Naive thymus-derived CD4-positive, alpha-beta T cell (primary cell): ENCODE measurements around the gene LEKR1. TPM values are rescaled to one million over a fixed set of nuclear protein-coding genes. Genes with fewer than 3 reads are reported as not detected.
"Not testable (repeated sequence)": the region's sequence is repeated elsewhere in the genome, so short reads cannot be mapped to it uniquely, and the experiment has no call there.

Experiments used
- ATAC-seq: fragments of 150-1000 bp; cut with Tn5 transposase; 2 replicates; pipeline ENCODE4 v1.10.0; 2021; ENCODE audit warnings: mild to moderate bottlenecking, moderate library complexity
- CTCF ChIA-PET: fragments of 350-600 bp; sonication (Branson Sonifier 250); formaldehyde crosslinking; loops from one replicate; lab custom pipeline; 2021; ENCODE audit warnings: antibody characterized with exemption; lab: Charles Lee
- POLR2A ChIA-PET: fragments of 350-600 bp; sonication (Branson Sonifier 250); formaldehyde crosslinking; loops from one replicate; lab custom pipeline; 2021; ENCODE audit warnings: antibody characterized with exemption, inconsistent platforms; lab: Charles Lee
- DNase-seq, 9 donors: peaks; one replicate each; pipeline versions ENCODE4 v3.0.0 to v3.0.0-alpha.2; 2020 to 2022; ENCODE audit warnings: mixed read lengths in 1 of 9
- H3K27ac ChIP-seq: one replicate; pipeline ENCODE4 v1.7.0; 2013; ENCODE audit warnings: mild to moderate bottlenecking, low read depth, low read length, moderate library complexity
- H3K27me3 ChIP-seq, 2 donors: one replicate each; pipeline ENCODE4 v1.7.0; 2013; ENCODE audit warnings: low read length in 2 of 2, mild to moderate bottlenecking in 2 of 2, moderate library complexity in 2 of 2; ENCODE audit not compliant: control insufficient read depth in 2 of 2, insufficient read depth in 2 of 2
- H3K36me3 ChIP-seq, 3 experiments: 1 replicate in 2 of 3; 2 replicates in 1 of 3; pipeline ENCODE4 v1.7.0; 2013; ENCODE audit warnings: low read length in 3 of 3, mild to moderate bottlenecking in 3 of 3, moderate library complexity in 1 of 3; ENCODE audit not compliant: insufficient read depth in 3 of 3, control insufficient read depth in 2 of 3
- H3K4me1 ChIP-seq, 2 donors: one replicate each; pipeline ENCODE4 v1.7.0; 2013; ENCODE audit warnings: low read length in 2 of 2, mild to moderate bottlenecking in 2 of 2, moderate library complexity in 1 of 2; ENCODE audit not compliant: control insufficient read depth in 2 of 2, insufficient read depth in 2 of 2
- H3K4me3 ChIP-seq: 2 replicates; pipeline ENCODE4 v1.7.0; 2013; ENCODE audit warnings: mild to moderate bottlenecking, low read length
- H3K9me3 ChIP-seq, 3 experiments: 1 replicate in 2 of 3; 2 replicates in 1 of 3; pipeline ENCODE4 v1.7.0; 2013; ENCODE audit warnings: low read length in 3 of 3; ENCODE audit not compliant: control insufficient read depth in 2 of 3
- H3K27ac Mint-ChIP-seq, 9 donors: one replicate each; pipeline ENCODE4 v1.8.0; 2020 to 2022; ENCODE audit warnings: mixed read lengths in 9 of 9, mild to moderate bottlenecking in 8 of 9, moderate library complexity in 5 of 9, inconsistent platforms in 2 of 9
- H3K27me3 Mint-ChIP-seq, 5 donors: one replicate each; pipeline ENCODE4 v1.8.0; 2021 to 2022; ENCODE audit warnings: mixed read lengths in 5 of 5, mild to moderate bottlenecking in 1 of 5
- H3K36me3 Mint-ChIP-seq, 5 donors: one replicate each; pipeline ENCODE4 v1.8.0; 2020 to 2022; ENCODE audit warnings: mixed read lengths in 5 of 5, mild to moderate bottlenecking in 3 of 5, inconsistent platforms in 1 of 5
- H3K4me1 Mint-ChIP-seq, 7 donors: one replicate each; pipeline ENCODE4 v1.8.0; 2020 to 2022; ENCODE audit warnings: mixed read lengths in 7 of 7, mild to moderate bottlenecking in 3 of 7, inconsistent platforms in 1 of 7
- H3K4me3 Mint-ChIP-seq, 10 donors: one replicate each; pipeline ENCODE4 v1.8.0; 2020 to 2022; ENCODE audit warnings: mild to moderate bottlenecking in 10 of 10, mixed read lengths in 10 of 10, moderate library complexity in 6 of 10, inconsistent platforms in 2 of 10
- H3K9me3 Mint-ChIP-seq, 11 donors: one replicate each; pipeline ENCODE4 v1.8.0; 2020 to 2022; ENCODE audit warnings: mixed read lengths in 11 of 11, mild to moderate bottlenecking in 4 of 11, inconsistent platforms in 1 of 11, moderate library complexity in 1 of 11
- intact Hi-C, 2 donors: fragments of 100-400 bp; cut with micrococcal nuclease; formaldehyde crosslinking; loops; one replicate each; pipeline ENCODE4 v1.15.1; 2023
- polyA plus RNA-seq, 2 donors: library from polyadenylated mRNA; unstranded; fragments of 300-500 nt; fragmentation: Illumina TruSeq; gene quantifications; one replicate each; pipeline ENCODE4 v1.2.3, GENCODE V29; 2021
- total RNA-seq, 6 experiments: library from RNA in 5 of 6; stranded (reverse) in 5 of 6; gene quantifications; 1 replicate in 5 of 6; 2 replicates in 1 of 6; pipeline ENCODE4 v1.2.3 and lab custom pipeline; 2021 to 2026

Gene LEKR1
- total and polyA plus RNA-seq, 7 experiments from 2014 or later: 0.19 to 5.1 (median 0.81) TPM

- DNase-seq (no peak), ATAC-seq (no peak)
- Mint-ChIP-seq H3K4me1 (no peaks in the 10 kb centered on the region), H3K36me3 (no peaks in the 10 kb centered on the region), H3K27me3 (peaks cover 4 to 60% (median 25%) of the 10 kb centered on the region in 5 donors), H3K9me3 (peaks cover 0 to 2% (median 0%) of the 10 kb centered on the region in 11 donors), H3K27ac (no peak overlapping the region), H3K4me3 (no peak overlapping the region)
- intact Hi-C loops: no loop called here
- CTCF ChIA-PET: no interaction called here
- no peaks in the 10 kb centered on the region for H3K36me3 ChIP-seq
- H3K27ac ChIP-seq: no peak overlapping the region
- H3K27me3 ChIP-seq: no peaks in the 10 kb centered on the region
- H3K4me3 ChIP-seq: no peak overlapping the region
- no peaks in the 10 kb centered on the region for H3K4me1 ChIP-seq
- no peaks in the 10 kb centered on the region for H3K9me3 ChIP-seq
- POLR2A ChIA-PET: no interaction called here
These were observed 122.5 kb downstream of the LEKR1 start for GRCh38 chr3:156948402-156949210.

- ChIA-PET CTCF (interaction anchor here (0.5 kb wide), 1 partner anchor 91 kb away, joined by 3 read pairs; no protein-coding TSS in a partner anchor), POLR2A (no interaction called here)
- H3K27me3 Mint-ChIP-seq: peaks cover 3 to 56% (median 28%) of the 10 kb centered on the region in 5 donors
- H3K9me3 Mint-ChIP-seq: peaks cover 0 to 3% (median 0%) of the 10 kb centered on the region in 11 donors
- Histone ChIP-seq H3K36me3 (no peaks in the 10 kb centered on the region), H3K9me3 (no peaks in the 10 kb centered on the region), H3K4me1 (no peaks in the 10 kb centered on the region), H3K27me3 (no peaks in the 10 kb centered on the region), H3K27ac (no peak overlapping the region), H3K4me3 (no peak overlapping the region)
- H3K27ac Mint-ChIP-seq: no peak overlapping the region
- H3K4me3 Mint-ChIP-seq: no peak overlapping the region
- intact Hi-C loops: no loop called here
- no peaks in the 10 kb centered on the region for H3K4me1 Mint-ChIP-seq
- no peak for ATAC-seq
- no peak for DNase-seq
- no peaks in the 10 kb centered on the region for H3K36me3 Mint-ChIP-seq
These were observed 125.9 kb downstream of the LEKR1 start for GRCh38 chr3:156952011-156952410.

DNA sequence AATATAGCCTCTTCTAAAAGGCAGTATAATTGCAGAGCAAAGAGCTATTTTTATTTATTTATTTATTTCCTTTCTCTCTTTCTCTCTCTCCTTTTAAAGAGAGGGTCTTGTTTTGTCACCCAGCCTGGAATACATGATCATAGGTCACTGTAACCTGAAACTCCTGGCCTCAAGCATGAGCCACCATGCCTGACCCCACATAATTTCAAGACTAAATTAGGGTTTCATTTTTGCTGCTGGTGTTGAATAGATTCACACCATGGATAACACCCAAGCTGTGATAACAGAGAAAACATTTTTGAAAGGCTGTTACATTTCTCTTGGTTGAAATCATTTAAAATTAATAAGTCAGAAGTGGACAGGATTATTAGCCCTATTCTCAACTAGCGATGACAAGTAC lies 131.6 kb downstream of the LEKR1 start:
- Mint-ChIP-seq H3K36me3 (no peaks in the 10 kb centered on the region), H3K27me3 (peaks cover 0 to 49% (median 10%) of the 10 kb centered on the region in 5 donors), H3K4me1 (peaks cover 0 to 2% (median 0%) of the 10 kb centered on the region in 7 donors), H3K4me3 (no peak overlapping the region), H3K27ac (no peak overlapping the region), H3K9me3 (peaks cover 0 to 3% (median 0%) of the 10 kb centered on the region in 11 donors)
- H3K4me3 ChIP-seq: no peak overlapping the region
- no peak overlapping the region for H3K27ac ChIP-seq
- no peaks in the 10 kb centered on the region for H3K4me1 ChIP-seq
- DNase-seq: no peak
- no peaks in the 10 kb centered on the region for H3K27me3 ChIP-seq
- no peaks in the 10 kb centered on the region for H3K36me3 ChIP-seq
- no peak for ATAC-seq
- POLR2A ChIA-PET: no interaction called here
- H3K9me3 ChIP-seq: no peaks in the 10 kb centered on the region
- CTCF ChIA-PET: no interaction called here
- intact Hi-C loops: no loop called here

GRCh38 chr3:156963096-156963495 lies 136.9 kb downstream of the LEKR1 start:
- peaks cover 5 to 32% (median 6%) of the 10 kb centered on the region in 5 donors for H3K27me3 Mint-ChIP-seq

DNA sequence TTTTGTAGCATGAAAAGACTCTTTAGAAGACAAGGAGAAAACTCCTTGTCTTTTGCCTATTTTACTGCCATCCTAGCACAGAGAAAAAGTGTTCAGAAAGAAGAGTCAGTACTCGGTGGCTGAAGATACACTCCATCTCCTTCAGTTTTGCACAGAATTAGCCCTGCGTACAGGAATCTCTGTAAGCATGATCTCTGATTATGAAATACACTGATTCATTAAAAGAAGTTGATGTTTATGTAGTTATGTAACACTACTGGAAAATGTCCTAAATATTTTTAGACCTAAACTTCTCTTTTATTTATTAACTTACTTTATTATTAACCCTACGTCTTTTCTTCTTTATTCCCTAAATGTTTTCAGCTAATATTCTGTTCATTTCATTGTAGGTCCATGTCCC lies 138.4 kb downstream of the LEKR1 start:
- H3K9me3 ChIP-seq: no peaks in the 10 kb centered on the region
- Mint-ChIP-seq H3K4me1 (no peaks in the 10 kb centered on the region), H3K4me3 (no peak overlapping the region), H3K9me3 (peaks cover 0 to 17% (median 5%) of the 10 kb centered on the region in 11 donors), H3K36me3 (no peaks in the 10 kb centered on the region), H3K27ac (no peak overlapping the region), H3K27me3 (peaks cover 5 to 32% (median 6%) of the 10 kb centered on the region in 5 donors)
- H3K27ac ChIP-seq: no peak overlapping the region
- no peaks in the 10 kb centered on the region for H3K36me3 ChIP-seq
- ATAC-seq (no peak), DNase-seq (no peak)
- H3K4me3 ChIP-seq: no peak overlapping the region
- H3K4me1 ChIP-seq: no peaks in the 10 kb centered on the region
- intact Hi-C loops: no loop called here
- ChIA-PET CTCF (no interaction called here), POLR2A (no interaction called here)
- peaks cover 0 to 4% of the 10 kb centered on the region in 2 donors for H3K27me3 ChIP-seq

More at GRCh38 chr3:156963096-156963495, 136.9 kb downstream of the LEKR1 start:
- no peaks in the 10 kb centered on the region for H3K36me3 ChIP-seq
- POLR2A ChIA-PET: no interaction called here
- H3K4me3 ChIP-seq: no peak overlapping the region
- peaks cover 0 to 2% (median 0%) of the 10 kb centered on the region in 7 donors for H3K4me1 Mint-ChIP-seq
- no peak overlapping the region for H3K27ac Mint-ChIP-seq
- no peak for DNase-seq
- H3K27ac ChIP-seq: no peak overlapping the region
- intact Hi-C loops: no loop called here
- no peaks in the 10 kb centered on the region for H3K9me3 ChIP-seq
- H3K36me3 Mint-ChIP-seq: no peaks in the 10 kb centered on the region
- no peak overlapping the region for H3K4me3 Mint-ChIP-seq
- peaks cover 0 to 4% of the 10 kb centered on the region in 2 donors for H3K27me3 ChIP-seq
- CTCF ChIA-PET: no interaction called here
- ATAC-seq: no peak
- peaks cover 0 to 5% (median 2%) of the 10 kb centered on the region in 11 donors for H3K9me3 Mint-ChIP-seq
- H3K4me1 ChIP-seq: no peaks in the 10 kb centered on the region

GRCh38 chr3:156966349-156966748 lies 140.2 kb downstream of the LEKR1 start:
- H3K9me3 ChIP-seq, POLR2A ChIA-PET, ATAC-seq, H3K27ac Mint-ChIP-seq, DNase-seq, H3K4me1 ChIP-seq, H3K4me3 Mint-ChIP-seq, H3K27me3 ChIP-seq, CTCF ChIA-PET, intact Hi-C loops, H3K36me3 ChIP-seq, H3K4me1 Mint-ChIP-seq, H3K27ac ChIP-seq, H3K36me3 Mint-ChIP-seq, H3K4me3 ChIP-seq: not testable (repeated sequence)
- Mint-ChIP-seq H3K9me3 (peaks cover 0 to 18% (median 5%) of the 10 kb centered on the region in 11 donors), H3K27me3 (peaks cover 5 to 29% (median 6%) of the 10 kb centered on the region in 5 donors)
